T-helper 22 cell (primary cell): ENCODE measurements around the gene CCL11.

ENCODE experiments used
- DNase-seq: peaks from one replicate; pipeline ENCODE4 v3.0.0-alpha.2; 2020; ENCODE audit warnings: low read depth

Gene CCL11

DNA sequence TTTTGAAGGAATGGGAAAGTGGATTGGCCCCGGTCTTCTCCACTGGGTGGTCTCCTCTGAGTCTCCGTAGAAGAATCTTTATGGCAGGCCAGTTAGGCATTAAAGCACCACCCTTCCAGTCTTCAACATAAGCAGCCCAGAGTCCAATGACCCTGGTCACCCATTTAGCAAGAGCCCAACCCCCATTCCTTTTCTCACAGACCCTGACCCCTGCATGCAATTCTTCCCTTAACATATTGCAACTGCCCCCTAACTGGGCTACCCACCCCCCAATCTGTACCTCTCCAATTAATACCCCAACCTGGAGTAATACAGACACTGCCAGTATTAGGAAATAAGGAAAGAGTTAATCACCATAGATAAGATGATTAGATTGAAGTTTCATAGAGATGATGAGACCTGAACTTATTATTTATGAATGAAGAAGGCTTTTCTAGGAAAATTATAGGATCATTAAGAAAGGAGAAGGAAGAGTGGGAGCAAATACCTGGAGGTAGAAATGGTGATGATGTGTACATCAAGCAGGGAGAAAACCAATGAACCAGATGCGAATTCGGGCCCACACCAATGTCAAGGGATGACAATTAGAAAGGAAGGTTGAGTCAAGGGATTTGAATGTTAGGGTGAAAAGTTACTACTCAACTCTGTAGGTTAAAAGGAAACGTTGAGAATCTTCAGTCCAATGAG lies 28.1 kb upstream of the CCL11 start:
- DNase-seq, result no peak

DNA sequence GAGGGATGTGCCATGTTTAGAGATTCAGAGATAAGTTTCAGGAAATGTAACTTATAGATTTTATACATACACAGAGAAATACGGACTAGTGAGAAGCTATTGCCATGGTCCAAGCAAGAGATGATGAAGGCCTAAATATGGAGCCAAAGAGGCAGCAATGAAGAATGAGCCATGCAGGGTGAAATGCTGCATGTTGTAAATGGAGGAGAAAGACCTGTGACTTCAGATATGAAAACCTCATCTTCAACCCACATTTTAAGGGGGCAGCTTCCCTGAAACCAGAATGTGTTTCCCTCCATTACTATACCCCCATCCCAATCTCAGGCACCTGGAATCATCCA lies 27.6 kb upstream of the CCL11 start:
- no peak for DNase-seq

DNA sequence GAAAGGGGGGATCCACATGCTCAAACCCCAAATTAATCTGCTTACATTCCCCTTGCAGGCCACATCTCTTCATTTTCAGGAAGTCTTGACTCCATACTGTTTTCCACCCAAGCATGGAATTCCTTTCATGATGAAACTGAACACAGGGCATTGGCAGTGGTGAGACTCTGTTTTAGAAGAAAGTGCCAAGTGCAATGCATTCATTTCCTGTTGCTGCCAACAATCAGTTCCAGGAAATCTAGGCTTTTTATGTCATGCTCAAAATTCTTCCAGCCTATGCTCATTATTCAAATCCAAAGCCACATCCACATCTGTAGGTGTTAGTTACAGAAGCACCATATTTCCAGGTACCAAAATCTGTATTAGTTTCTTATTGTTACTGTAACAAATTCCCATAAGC lies 26.4 kb upstream of the CCL11 start:
- DNase-seq, result no peak

DNA sequence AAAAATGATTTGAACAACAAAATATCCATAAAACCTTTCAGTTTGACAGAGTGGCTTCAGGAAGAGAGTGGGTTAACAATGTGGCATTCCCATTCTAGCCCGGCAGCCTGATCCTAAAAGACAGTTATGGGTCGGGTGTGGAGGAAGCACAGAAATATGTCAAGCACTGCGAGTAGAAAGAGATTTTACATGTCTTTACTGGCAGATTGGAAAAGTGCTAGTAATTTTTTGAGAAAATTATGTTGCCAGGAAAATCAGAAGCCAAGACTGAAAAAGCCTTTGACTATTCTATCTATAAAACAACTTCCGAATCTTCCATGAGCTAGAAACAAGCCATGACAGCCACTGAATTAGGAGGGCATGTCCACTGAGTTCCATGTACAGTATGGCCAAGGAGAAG lies 24.7 kb upstream of the CCL11 start:
- no peak for DNase-seq

DNA sequence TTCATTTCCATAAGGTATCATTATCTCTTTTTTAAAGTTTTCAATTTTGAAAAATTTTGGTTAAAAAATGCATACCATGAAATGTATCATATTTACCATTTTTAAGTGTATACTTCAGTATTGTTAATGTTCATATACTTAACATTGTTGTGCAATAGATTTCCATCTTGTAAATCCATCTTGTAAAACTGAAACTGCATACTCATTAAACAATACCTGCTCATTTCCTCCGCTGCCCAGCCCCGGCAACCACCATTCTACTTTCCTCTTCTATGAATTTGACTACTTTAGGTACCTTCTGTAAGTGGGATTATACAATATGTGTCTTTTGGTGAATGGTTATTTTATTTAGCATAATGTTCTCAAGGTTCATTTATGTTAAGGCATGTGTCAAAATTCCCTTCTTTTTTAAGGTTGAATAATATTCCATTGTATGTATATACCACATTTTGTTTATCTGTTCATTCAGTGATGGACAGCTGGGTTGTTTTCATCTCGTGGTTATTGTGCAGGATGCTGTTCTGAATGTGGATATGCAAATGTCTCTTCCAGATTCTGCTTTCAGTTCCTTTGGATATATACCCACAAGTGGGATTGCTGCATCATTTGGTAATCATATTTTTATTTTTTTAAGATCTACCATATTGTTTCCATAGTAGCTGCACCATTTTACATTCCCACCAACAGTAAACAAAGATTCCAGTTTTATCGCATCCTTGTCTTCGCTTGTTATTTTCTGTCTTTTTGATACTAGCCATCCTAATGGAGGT lies 23.8 kb upstream of the CCL11 start:
- no peak for DNase-seq

DNA sequence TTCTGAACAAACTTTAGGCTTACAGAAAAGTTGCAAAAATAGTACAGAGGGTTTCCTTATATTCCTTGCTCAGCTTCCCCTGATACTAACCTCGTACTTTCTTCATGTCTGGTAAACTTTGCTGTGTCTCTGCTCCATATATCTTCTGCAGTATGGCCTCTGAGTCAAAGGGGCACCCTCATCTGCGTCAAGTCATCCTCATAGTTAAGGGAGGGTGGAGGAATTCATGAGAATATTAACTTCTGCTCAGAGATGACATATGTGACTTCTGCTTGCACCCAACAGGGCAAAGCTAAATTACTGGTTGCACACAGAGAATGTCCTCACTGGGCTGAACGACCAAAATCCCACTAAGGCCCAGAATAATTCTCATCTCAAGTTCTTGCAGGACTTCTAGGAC lies 19.8 kb upstream of the CCL11 start:
- DNase-seq, result no peak

DNA sequence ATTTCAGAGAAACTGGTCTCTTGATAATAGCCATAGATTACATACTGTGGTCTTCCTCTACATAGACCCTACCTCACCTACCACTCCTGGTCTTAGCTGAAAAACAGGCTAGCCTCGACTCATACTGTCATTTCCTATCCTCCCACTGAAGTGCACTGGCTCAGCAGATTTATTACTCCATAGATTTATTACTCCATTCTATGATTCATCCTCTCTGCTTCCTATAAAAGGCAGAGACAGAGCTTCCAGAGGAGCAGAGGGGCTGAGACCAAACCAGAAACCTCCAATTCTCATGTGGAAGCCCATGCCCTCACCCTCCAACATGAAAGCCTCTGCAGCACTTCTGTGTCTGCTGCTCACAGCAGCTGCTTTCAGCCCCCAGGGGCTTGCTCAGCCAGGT lies 15.6 kb upstream of the CCL11 start, which contains the start of gene CCL7:
Gene CCL7, plus strand, starts transcription at position 253 of the 400 bp plus-strand sequence. Its CDS starts 70 bp downstream, at position 323.
- no peak for DNase-seq

DNA sequence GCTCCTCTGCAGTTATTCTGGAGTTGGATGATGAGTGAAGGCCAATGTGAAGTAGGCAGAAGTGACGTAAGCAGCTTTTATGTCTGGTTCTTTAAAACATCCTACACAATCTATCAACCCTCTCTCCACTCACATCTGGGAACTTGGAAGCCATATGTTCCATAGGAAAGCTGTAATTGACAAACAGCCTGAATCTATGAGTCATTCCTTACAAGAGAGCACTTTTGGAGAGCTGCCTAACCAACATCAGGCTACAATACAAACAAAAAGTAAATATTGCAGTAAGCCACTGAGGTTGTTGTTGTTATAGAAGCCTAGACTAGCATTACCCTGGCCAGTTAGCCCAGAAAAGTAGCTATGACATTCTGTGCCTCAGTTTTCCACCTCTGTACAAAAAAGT lies 9.7 kb upstream of the CCL11 start:
- no peak for DNase-seq

DNA sequence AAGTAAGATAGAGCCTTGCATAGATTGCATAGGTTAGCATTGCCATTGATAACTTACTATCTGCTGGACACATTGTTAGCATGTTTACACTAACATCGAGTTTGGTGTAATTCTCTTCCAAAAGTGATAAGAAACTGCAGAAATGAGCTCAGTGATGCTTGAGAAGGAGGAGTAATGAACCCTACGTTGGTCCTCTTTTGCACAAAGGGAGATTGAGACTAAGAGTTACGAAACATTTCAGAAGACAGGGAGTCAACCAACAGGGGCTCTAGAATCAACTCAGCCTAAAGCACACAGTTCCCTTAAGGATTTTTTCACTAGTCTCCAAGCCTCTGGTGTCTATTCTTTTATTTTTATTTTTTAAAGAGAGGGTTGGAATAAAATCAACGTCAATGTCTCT lies 8.7 kb upstream of the CCL11 start:
- no peak for DNase-seq

DNA sequence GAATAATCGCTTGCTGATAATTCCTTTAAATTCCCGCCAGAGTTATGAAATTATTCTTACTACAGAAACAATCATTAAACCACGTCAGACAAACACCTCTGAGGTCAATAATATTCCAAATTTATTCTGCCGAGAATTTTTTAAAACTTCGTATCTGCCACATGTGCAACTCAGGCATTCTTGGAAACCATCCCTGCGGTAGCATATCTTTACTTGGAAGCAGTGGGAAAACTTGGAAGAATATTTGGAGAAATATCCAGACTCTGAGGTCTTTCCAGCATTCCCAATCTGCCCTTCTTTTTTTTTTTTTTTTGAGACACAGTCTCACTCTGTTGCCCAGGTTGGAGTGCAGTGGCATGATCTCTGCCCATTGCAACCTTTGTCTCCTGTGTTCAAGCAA lies 2.0 kb upstream of the CCL11 start:
- DNase-seq, result no peak

DNA sequence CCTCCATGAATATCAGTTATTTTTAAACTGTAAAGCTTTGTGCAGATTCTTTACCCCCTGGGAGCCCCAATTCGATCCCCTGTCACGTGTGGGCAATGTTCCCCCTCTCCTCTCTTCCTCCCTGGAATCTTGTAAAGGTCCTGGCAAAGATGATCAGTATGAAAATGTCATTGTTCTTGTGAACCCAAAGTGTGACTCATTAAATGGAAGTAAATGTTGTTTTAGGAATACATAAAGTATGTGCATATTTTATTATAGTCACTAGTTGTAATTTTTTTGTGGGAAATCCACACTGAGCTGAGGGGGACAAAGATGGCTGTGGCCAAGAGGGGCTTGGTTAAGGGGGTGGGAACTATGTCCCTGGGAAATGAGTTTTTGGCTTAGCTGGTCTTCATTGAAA lies 2.3 kb downstream of the CCL11 start:
- DNase-seq, result no peak

DNA sequence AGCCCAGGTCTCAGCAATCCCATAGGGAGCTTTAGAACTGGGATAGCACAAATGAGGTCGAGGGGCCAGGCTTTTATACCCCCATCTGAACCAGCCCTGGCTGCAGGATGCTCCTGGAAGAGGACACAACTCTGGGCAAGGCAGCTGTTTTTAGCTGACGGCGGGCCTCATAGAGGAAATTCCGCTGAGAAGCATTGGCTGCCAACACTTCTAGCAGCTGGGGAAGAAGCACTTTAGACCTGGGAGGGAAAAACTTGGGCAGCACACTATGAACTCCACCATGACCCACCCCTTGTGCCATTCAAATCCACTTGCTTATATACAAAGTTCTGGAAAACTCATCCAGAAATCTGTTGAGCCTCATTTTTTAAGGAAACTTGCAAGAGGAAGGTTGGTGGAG lies 5.0 kb downstream of the CCL11 start:
- no peak for DNase-seq

DNA sequence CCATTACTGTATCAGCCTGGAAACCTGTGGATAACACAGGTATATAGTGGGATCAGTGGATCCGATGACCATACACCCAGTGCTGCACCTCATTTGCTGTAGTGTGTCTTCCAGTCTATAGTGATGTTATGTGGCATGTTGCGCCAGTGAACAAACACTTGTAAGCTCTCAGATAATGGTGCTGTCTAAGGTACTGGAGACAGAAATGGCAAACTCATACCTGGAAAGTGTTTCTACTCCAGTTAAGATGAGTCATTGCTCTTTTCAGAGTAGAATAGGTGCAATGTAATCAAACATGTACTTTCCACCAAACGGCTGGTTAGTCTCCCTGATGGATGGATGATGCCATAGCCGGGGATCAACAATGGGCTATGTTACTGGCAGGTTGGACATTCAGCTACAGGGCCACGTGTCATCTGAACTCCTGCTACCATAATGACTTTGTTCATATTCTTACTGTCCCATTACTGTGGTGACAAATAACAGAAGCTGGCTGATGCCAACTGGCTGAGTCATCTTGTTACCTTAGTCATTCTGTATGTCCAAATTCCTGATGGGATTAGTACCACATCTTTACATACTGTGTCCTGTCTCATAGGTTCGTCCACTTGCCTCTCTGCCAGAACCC lies 6.3 kb downstream of the CCL11 start:
- DNase-seq, result no peak

DNA sequence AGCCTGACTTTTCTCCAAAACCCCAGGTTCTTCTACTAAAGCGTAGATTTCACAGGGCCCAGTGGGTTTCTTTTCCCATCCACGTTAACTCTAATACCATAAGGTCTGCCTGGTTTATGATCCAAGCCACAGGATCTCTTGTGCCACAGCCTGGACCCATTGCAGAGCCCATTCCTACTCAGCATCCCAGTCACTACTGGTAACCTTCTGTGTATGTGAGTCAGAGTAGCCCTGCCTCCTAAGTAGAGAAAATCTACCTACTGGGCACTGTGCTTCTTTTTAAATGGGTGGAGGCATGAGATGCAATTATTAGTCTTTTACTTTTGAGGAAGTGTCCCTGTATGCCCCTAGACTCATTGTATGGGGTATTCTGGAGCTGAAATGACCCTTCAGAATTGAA lies 13.5 kb downstream of the CCL11 start:
- DNase-seq, result no peak

DNA sequence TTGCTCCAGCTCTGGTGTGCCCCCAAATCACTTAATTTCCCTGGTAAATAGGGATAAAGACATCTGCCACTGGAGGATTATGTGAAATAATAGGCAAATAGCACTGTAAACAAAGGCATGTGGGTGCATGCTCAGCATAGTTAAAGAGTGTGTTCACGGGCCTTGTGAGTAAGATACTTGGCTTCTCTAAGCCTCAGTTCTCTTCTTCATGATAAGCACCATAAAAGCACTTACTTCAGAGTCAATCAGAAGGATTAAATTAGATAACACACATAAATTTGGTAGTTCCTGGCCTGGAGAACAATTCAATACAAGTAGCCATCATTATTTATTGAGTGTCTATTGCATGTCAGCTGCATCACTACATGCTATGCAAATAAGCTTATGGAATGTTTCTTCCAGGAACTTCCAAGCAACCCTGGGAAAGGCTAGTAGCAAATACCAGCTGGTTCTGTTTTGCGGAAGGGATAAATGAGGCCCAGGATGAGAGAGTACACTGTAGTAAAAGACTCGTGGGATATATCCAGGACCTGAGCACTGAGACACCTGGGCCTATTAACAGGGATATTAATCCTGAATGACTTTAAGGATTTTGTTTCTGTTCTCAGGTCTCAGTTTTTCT lies 14.5 kb downstream of the CCL11 start:
- no peak for DNase-seq

DNA sequence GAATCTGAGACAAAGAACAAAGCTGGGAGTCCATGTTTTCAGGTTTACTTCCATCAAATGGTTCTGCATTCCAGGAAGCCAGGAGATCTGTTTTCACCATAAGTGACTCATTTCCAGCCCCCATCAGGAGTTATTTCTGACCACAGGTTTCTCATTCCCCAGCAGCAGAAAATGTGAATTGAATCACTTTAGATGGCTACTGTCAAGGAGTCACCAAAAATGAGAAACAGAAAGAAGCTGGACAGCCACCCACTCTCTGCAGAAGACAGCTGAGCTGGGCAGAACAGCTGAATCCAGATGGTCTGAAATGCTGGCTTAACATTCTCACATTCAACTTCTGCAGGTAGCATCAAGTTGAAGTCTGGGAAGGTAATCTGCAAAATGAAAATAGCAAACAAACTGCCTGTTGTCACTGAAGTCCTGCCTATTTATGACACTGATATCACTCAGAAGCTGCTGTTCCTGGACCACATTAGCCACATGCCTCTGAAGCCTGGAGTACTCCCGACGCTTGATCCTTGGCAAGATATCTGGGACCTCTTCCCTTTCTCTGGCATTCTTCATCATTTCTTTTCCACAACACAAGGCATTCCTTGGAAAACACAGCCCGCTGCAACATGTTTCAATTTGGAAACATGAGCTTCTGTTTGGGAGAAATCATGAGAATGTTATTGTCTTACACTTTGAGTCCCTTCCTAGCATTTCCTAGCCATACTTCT lies 15.3 kb downstream of the CCL11 start:
- no peak for DNase-seq

DNA sequence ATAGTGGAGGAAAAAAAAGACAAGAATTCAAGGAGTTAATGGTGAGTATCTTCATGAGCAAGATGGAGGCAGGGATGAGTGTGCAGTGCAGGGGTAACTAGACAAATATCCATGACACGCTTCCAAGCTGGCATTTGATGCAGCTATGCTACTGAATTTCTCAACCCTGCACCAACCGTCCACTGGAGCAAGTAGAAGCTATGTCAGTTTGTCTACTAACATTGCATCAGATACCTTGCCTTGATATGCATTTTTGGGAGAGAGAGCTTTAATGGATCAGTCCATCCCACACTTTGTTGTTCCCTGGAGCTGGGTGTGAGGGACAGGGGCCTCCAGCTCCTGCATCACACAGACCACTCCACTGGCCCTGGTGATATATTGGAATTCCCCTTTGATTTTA lies 16.4 kb downstream of the CCL11 start:
- no peak for DNase-seq

DNA sequence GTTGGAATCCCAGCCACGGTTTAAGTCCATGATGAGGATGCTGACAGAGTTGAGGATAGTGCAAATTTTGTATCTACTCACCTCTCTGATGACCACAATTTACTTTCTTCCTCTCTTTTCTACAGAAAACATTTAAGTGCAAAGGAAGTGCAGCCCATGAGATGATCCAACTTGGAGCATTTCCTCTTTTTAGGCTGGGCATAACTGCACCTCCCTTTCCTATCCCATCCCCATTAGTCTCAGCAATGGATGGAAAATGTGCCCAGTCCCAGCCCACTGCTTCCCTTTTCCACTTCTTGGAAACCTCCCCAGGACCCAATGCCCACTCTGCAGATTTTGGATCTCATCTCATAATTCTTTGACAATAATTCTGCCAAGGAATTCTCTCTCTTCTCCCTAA lies 17.1 kb downstream of the CCL11 start:
- no peak for DNase-seq

DNA sequence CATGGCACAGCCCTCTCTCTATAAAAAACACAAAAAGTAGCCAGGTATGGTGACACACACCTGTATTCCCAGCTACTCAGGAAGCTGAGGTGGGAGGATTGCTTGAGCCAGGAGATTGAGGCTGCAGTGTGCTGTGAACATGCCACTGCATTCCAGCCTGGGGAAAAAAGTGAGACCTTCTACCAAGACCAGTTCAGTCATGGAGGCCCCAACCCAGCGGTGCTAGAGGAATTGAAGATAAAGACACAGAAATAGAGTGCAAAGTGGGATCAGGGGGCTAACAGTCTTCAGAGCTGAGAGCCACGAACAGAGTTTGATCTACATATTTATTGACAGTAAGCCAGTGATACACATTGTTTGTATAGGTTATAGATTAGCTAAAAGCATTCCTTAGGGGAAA lies 18.1 kb downstream of the CCL11 start:
- DNase-seq, result no peak

DNA sequence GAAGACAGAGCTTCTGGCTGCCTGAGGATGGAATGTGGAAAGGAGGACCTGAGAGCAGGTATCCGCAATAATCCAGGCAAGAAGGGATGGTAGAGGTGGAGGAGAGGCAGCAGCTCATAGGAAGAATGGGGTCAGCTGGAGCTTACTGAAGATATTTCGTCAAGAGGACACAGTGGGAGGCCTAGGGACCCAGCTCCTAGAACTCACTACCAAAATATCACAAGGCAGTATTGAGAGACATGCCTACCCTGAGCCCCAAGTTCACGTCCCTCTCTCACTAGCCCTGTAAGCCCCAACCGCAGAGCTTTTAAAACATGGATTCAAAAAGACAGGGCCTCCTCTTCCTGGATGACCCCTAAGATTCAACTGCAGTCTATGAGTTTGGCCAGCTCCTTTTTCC lies 19.5 kb downstream of the CCL11 start:
- no peak for DNase-seq

DNA sequence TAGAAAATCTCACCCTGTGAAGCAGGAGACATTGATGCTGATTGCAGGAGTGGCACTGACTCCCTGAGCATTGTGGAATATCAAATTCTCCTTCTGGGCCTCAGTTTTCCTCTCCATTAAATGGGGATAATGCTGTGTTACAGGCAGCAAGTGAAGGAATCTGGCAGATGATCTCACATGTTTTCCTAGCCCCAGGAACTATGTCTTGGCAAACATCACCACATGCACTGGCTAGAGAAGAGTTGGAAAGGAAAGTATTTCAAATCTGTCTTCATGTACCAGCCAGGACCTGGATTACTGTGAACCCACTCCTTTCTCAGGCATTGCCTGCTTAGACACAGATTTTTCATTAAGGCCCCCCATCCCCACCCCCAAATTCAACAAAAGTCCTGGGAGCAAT lies 20.1 kb downstream of the CCL11 start:
- no peak for DNase-seq

DNA sequence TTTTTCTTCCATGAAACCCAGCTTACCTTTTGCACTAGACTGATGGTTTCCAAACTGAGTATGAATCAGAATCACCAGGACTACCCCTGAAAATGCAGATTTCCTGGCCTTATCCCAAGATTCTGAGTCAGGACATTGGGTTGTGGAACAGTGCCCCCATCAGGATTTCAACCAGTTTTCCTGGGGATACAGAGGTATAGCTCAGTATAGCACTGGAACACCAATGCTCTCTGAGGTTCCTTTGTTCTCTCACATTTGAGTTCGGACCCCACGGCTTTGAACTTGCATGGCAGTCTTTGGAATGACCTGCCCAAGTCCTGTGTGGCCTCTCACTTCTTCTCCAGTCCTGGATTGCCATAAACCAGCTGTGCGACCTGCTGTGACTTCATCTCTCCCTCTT lies 20.9 kb downstream of the CCL11 start:
- DNase-seq, result no peak
